ACC112 (cell line): ENCODE results near the gene NFRKB.

Experiments used
- H2AFZ ChIP-seq: fragments of 200-600 bp; sonication (generic); one replicate; pipeline ENCODE4 v1.6.0; 2017; ENCODE audit warnings: antibody characterized with exemption, low read length; ENCODE audit not compliant: unreplicated experiment
- H3K27ac ChIP-seq: fragments of 200-600 bp; sonication (generic); 2 replicates; pipeline ENCODE4 v1.5.1; 2014; ENCODE audit warnings: low read depth, mild to moderate bottlenecking, antibody characterized with exemption, low read length, moderate library complexity
- H3K27me3 ChIP-seq: fragments of 200-600 bp; sonication (generic); 2 replicates; pipeline ENCODE4 v1.6.1; 2014; ENCODE audit warnings: mild to moderate bottlenecking, antibody characterized with exemption, low read length, moderate library complexity, mixed read lengths; ENCODE audit not compliant: insufficient read depth
- H3K36me3 ChIP-seq: fragments of 200-600 bp; sonication (generic); 2 replicates; pipeline ENCODE4 v1.6.1; 2016; ENCODE audit warnings: mild to moderate bottlenecking, antibody characterized with exemption, low read length, moderate library complexity, mixed read lengths; ENCODE audit not compliant: insufficient read depth
- H3K4me1 ChIP-seq: fragments of 200-600 bp; sonication (generic); one replicate; pipeline ENCODE4 v1.6.1; 2016; ENCODE audit warnings: low read length, mixed read lengths; ENCODE audit not compliant: insufficient read depth, unreplicated experiment, control insufficient read depth
- H3K4me3 ChIP-seq: fragments of 200-600 bp; sonication (generic); 2 replicates; pipeline ENCODE4 v1.5.1; 2014; ENCODE audit warnings: mild to moderate bottlenecking, low read depth, low read length
- H3K79me2 ChIP-seq: fragments of 200-600 bp; sonication (generic); one replicate; pipeline ENCODE4 v1.6.0; 2016; ENCODE audit warnings: low read length; ENCODE audit not compliant: control insufficient read depth, unreplicated experiment, insufficient read depth

Gene NFRKB

DNA sequence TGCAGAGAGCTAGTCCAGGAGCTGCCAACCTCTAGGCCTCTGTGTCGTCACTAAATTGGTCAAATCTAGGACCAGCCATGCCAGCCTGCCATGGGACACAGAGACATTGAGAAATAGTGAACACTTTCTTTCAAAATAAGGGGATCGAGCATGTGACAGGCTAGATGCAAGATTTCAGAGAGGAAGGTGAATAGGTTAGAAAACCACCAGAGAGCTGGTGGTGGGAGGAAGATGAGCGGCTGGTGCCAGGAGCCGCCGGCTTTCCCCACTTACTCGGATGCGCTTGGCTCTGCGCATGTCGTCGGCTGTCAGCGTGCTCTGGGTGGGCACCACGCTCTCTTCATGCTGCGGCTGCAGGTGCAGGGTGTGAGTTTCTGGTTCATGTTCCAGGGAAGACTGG is 35.4 kb upstream of the NFRKB start:
- Histone ChIP-seq H3K4me1 (no peaks in the 10 kb centered on the region), H3K27ac (no peak overlapping the region), H2AFZ (no peak overlapping the region), H3K79me2 (no peaks in the 10 kb centered on the region), H3K4me3 (no peak overlapping the region), H3K36me3 (no peaks in the 10 kb centered on the region), H3K27me3 (no peaks in the 10 kb centered on the region)

DNA sequence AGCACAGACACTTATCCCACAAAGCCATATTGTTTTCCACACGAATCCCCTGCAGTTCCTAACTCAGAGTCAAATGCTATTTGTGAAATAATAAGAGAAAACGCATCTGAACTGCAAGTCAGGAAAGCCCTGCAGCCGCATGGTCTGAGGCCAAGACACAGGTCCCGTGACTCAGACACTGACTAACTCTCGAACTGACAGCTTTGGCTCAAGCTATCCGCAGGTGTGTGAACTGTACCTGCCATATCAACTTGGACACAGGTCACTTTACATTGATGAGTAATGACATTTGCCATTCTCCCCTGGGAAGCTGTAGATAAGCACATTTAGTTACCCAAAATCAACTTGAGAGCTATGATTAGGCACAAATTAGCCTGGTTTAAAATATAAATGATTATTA is 34.9 kb upstream of the NFRKB start:
- H3K27me3 ChIP-seq: no peaks in the 10 kb centered on the region
- H2AFZ ChIP-seq: no peak overlapping the region
- H3K79me2 ChIP-seq: no peaks in the 10 kb centered on the region
- H3K4me3 ChIP-seq: no peak overlapping the region
- H3K36me3 ChIP-seq: no peaks in the 10 kb centered on the region
- H3K27ac ChIP-seq: no peak overlapping the region
- H3K4me1 ChIP-seq: no peaks in the 10 kb centered on the region

DNA sequence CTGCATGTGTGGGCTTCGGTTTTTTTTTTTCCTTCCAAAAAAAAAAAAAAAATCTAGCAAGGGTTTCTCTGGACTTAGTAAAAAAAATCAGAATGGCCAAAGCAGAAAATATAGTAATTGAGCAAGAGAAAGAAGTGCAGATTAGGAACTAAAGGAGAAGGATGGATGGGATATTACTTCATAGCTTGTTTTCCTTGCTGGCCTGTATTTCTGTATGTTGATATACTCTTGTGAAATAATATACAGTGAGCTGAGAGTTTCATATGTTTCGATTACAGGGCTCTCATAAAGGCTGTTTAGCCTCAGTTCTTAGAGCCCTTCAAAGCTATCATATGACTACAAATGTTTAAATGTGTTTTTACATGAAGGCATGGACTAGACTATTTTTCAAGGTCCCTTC is 34.3 kb upstream of the NFRKB start:
- H2AFZ ChIP-seq: no peak overlapping the region
- no peaks in the 10 kb centered on the region for H3K36me3 ChIP-seq
- H3K27ac ChIP-seq: no peak overlapping the region
- H3K4me3 ChIP-seq: no peak overlapping the region
- H3K79me2 ChIP-seq: no peaks in the 10 kb centered on the region
- no peaks in the 10 kb centered on the region for H3K27me3 ChIP-seq
- H3K4me1 ChIP-seq: no peaks in the 10 kb centered on the region

DNA sequence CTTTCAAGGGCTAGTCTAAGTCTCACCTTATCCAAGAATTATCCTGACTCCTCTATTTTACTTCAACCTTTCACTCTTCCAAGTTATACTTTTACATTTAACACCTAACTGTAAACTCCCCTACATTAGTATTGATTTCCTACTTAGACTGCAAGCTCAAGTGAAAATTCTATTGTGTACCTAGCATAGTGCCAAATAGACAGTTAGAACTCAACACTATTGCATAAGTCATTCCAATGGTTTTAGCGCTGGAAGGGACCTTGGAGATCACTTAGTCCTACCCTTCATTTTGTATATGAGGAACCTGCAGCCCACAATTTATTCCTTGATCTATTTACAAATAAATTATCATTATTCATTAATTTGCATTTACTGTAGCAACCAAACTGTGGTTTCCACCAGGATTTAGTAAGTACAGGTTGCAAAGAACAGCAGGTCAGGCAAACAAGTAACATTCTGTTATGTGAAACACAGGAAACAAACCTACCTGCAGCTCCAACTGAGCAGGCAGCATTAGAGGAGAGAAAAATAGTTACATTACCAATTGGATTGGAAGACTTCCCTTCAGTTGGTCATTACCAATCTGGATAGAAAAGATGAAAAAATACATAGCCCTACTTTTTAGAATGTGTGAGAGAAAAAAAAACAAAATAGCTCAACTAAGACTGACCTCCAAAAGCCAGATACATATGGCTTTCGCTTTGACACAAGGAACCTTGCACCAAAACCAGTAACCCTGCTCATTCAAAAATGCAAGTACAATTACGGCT is 33.7 kb upstream of the NFRKB start:
- Histone ChIP-seq H3K79me2 (no peaks in the 10 kb centered on the region), H3K4me3 (no peak overlapping the region), H3K27me3 (no peaks in the 10 kb centered on the region), H3K4me1 (no peaks in the 10 kb centered on the region), H2AFZ (no peak overlapping the region), H3K36me3 (no peaks in the 10 kb centered on the region), H3K27ac (no peak overlapping the region)

DNA sequence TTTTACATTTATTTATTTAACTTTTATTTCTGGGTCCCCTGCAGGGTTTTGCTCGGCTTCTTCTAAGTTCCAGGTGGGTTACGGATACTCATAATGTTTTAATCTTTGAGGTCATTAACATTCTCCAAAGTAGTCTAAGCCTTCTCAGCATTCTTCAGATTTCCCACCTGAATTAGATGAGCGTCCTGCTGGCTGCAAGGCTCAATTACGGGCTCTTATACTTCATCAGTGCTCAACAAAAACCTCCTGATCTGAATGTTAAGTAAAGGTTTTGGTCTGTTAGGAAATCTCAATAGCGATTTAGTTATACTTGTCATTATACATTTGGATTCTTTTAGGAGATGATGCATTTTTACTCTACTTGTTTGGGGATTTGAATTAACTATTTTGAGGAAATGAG is 27.3 kb upstream of the NFRKB start:
- Histone ChIP-seq H2AFZ (no peak overlapping the region), H3K79me2 (no peaks in the 10 kb centered on the region), H3K27ac (no peak overlapping the region), H3K27me3 (no peaks in the 10 kb centered on the region), H3K4me1 (no peaks in the 10 kb centered on the region), H3K4me3 (no peak overlapping the region), H3K36me3 (no peaks in the 10 kb centered on the region)

DNA sequence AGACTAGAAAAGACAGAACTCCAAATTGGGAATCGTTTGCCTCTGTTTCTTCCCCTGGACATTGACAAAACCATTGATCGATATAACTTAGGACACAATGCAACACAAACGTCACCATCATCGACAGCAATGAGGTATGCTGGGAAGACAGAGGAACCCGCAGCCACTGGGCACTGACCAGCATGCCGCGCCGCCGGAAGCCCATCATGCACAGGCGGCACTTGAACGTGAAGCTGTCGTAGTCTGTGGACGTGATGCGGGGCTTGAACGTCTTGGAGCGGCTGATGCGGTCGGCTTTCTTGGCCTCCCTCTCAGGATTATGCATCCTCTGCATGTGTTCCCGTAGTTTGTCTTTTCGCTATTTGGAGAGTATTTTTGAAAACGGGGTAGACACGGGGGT is 23.0 kb upstream of the NFRKB start:
- Histone ChIP-seq H2AFZ (no peak overlapping the region), H3K4me1 (no peaks in the 10 kb centered on the region), H3K79me2 (no peaks in the 10 kb centered on the region), H3K4me3 (no peak overlapping the region), H3K27me3 (no peaks in the 10 kb centered on the region), H3K27ac (no peak overlapping the region), H3K36me3 (no peaks in the 10 kb centered on the region)

DNA sequence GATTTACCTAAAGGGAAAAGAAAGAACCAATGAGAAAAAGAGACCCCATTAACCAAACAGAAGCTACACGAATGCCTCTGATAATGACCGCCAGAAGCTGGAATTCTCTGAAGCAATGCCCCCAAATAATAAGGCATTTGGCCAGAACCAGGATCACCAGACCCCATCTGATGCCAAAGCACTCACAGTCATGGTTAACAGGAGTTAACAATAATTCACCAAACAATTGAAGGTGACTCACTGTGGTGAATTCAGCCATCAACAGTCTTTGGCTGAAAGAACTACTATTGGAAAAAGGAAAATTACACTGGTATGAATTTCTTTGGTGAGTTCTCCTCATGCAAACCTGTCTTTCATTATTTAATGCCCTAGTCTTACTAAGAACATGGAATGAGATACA is 21.9 kb upstream of the NFRKB start:
- no peaks in the 10 kb centered on the region for H3K4me1 ChIP-seq
- H3K27me3 ChIP-seq: no peaks in the 10 kb centered on the region
- H3K27ac ChIP-seq: no peak overlapping the region
- H3K79me2 ChIP-seq: no peaks in the 10 kb centered on the region
- H3K36me3 ChIP-seq: no peaks in the 10 kb centered on the region
- H2AFZ ChIP-seq: no peak overlapping the region
- no peak overlapping the region for H3K4me3 ChIP-seq

DNA sequence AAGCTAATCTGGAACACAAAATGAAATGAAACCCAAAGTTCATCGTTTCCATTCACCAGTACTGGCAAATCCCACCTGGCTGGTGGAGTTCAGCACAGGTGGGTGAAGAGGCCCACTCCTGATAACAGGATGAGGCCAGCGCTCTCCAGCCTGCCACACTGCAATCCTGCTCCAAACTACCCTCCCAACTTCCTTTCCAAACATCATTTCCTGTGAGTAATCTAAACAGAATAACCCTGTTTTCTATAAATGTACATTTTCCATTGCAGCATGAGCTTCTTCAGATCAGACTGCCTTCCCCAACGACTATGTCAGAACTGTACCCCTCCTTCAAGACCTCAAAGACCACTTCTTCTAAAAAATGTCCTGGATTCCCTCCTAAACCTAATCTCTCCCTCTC is 15.9 kb upstream of the NFRKB start:
- Histone ChIP-seq H3K4me1 (peaks cover 9% of the 10 kb centered on the region), H3K27me3 (no peaks in the 10 kb centered on the region), H3K4me3 (no peak overlapping the region), H2AFZ (peak overlapping the region; percentile 15), H3K27ac (peak overlapping the region; percentile 59), H3K36me3 (peaks cover 4% of the 10 kb centered on the region; the same call in 1 of the 2 replicates), H3K79me2 (no peaks in the 10 kb centered on the region)

DNA sequence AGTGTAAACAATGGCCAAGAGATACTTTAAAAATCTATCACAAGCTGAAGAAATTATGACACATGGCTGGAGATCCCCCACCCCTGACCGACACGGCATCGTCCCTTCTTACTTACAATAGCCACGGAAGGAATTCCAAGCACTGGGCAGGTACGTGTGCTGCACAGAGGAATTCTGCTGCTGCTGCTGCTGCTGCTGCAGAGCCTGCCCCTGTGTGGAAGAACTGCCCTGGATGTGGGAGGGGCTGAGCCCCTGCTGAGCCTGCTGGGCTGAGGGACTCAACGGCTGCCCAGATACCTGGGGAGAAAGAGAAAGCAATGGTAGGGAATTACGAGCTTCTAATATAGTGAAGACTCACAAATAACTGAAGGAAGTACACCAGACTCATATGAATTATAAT is 15.0 kb upstream of the NFRKB start:
- Histone ChIP-seq H3K36me3 (peaks cover 4% of the 10 kb centered on the region; the same call in 1 of the 2 replicates), H3K27me3 (no peaks in the 10 kb centered on the region), H3K27ac (no peak overlapping the region), H3K4me3 (no peak overlapping the region), H2AFZ (no peak overlapping the region), H3K4me1 (peaks cover 9% of the 10 kb centered on the region), H3K79me2 (no peaks in the 10 kb centered on the region)

DNA sequence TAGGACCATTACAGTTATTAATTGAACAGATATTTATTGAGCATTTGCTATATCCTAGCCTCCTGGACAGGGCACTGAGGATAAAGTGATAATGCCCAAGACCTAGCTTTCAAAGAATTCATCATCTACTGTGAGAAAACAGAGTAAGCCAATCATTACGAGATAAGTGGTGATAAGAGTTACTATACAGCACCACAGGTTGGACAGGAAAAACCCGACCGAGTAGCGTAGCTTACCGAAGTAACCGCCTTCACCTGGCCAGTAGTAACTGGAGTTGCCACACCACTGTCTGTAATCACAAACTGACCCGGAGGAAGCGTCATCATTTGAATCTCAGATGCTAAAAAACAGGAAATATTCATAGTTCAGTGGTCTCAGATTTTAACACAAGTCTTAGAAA is 10.0 kb upstream of the NFRKB start:
- no peaks in the 10 kb centered on the region for H3K4me1 ChIP-seq
- no peak overlapping the region for H3K4me3 ChIP-seq
- no peaks in the 10 kb centered on the region for H3K27me3 ChIP-seq
- H3K27ac ChIP-seq: no peak overlapping the region
- H3K36me3 ChIP-seq: 0 out of 2 replicates have a peak, but pooled peaks cover 3% of the 10 kb centered on the region
- H3K79me2 ChIP-seq: no peaks in the 10 kb centered on the region
- H2AFZ ChIP-seq: no peak overlapping the region

DNA sequence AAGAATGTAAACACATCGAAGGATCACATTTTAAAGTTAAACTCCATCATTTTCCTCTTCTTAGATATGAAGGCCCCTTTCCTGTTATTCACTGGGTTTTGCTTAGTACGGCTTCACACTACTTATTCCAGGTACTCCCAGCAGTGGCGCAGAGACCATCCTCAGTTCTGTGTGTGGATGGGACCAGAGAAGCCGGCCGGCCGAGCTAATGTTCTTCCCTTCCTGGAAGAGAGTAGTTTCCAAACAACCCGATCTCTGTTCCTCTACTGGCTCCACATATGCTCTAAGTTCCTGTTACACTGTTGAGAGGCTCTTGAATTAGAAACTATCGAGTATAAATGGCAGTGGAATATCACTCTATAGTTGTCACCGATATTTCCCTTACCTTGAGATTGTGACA is 684 bp upstream of the NFRKB start:
- no peaks in the 10 kb centered on the region for H3K27me3 ChIP-seq
- peak overlapping the region; percentile 85 for H3K4me3 ChIP-seq
- peaks cover 13% of the 10 kb centered on the region for H3K4me1 ChIP-seq
- H2AFZ ChIP-seq: peak overlapping the region; percentile 99
- H3K36me3 ChIP-seq: peaks cover 14% of the 10 kb centered on the region
- H3K27ac ChIP-seq: no peak overlapping the region
- peaks cover 25% of the 10 kb centered on the region for H3K79me2 ChIP-seq
